Coronary artery (tissue), 2 donors: Measurements from ENCODE around the gene NBEA.

Experiments
- DNase-seq: peaks from one replicate; pipeline ENCODE4 v3.0.0-alpha.2; 2017; ENCODE audit warnings: low spot score
- H3K27ac ChIP-seq, 2 donors: fragments of 200-600 bp; sonication (generic); one replicate each; pipeline ENCODE4 v1.5.1; 2016 to 2019
- H3K4me3 ChIP-seq: fragments of 200-600 bp; sonication (generic); 2 replicates; pipeline ENCODE4 v1.5.1; 2016; ENCODE audit warnings: mild to moderate bottlenecking, moderate library complexity
- CTCF ChIP-seq: fragments of 200-600 bp; sonication (generic); IDR thresholded peaks from one replicate; pipeline ENCODE4 v1.5.1; 2019; ENCODE audit warnings: antibody characterized with exemption

Gene NBEA

GRCh38 chr13:35646056-35646774 is 704.1 kb downstream of the NBEA start:
- no peak overlapping the region for H3K27ac ChIP-seq
- no peak for DNase-seq
- TF ChIP-seq CTCF = no peak
- H3K4me3 ChIP-seq = no peak overlapping the region

GRCh38 chr13:35648201-35648600 is 706.1 kb downstream of the NBEA start:
- Histone ChIP-seq H3K4me3 (no peak overlapping the region), H3K27ac (no peak overlapping the region)

GRCh38 chr13:35649162-35649561 is 707.1 kb downstream of the NBEA start:
- no peak for DNase-seq
- H3K27ac ChIP-seq = no peak overlapping the region
- TF ChIP-seq CTCF = no peak
- H3K4me3 ChIP-seq = no peak overlapping the region

More at GRCh38 chr13:35648201-35648600, 706.1 kb downstream of the NBEA start:
- no peak for TF ChIP-seq CTCF
- DNase-seq = no peak

- no peak for DNase-seq
- no peak for TF ChIP-seq CTCF
- H3K27ac ChIP-seq = no peak overlapping the region
Observed at GRCh38 chr13:35659796-35660195, 717.7 kb downstream of the NBEA start.

GRCh38 chr13:35664747-35665146 is 722.7 kb downstream of the NBEA start:
- no peak for DNase-seq
- TF ChIP-seq CTCF = no peak
- H3K27ac ChIP-seq = no peak overlapping the region

More at GRCh38 chr13:35659796-35660195, 717.7 kb downstream of the NBEA start:
- no peak overlapping the region for H3K4me3 ChIP-seq

GRCh38 chr13:35669321-35669720 is 727.3 kb downstream of the NBEA start:
- no peak for TF ChIP-seq CTCF
- Histone ChIP-seq H3K4me3 (no peak overlapping the region), H3K27ac (no peak overlapping the region)
- no peak for DNase-seq

More at GRCh38 chr13:35664747-35665146, 722.7 kb downstream of the NBEA start:
- no peak overlapping the region for H3K4me3 ChIP-seq

GRCh38 chr13:35672611-35673010 is 730.5 kb downstream of the NBEA start:
- TF ChIP-seq CTCF = no peak
- DNase-seq = no peak
- no peak overlapping the region for H3K27ac ChIP-seq
- no peak overlapping the region for H3K4me3 ChIP-seq
